ENCODE results near the gene TPM2. TPM values are rescaled to one million over a fixed set of nuclear protein-coding genes. Genes with fewer than 3 reads are reported as not detected.
A peak's percentile ranks its signal among the peaks of the same experiment; 100 is the strongest.

TPM2 gene
- total and polyA plus RNA-seq, 4 donors: 4.2 to 31.4 (median 14.0) TPM

DNA sequence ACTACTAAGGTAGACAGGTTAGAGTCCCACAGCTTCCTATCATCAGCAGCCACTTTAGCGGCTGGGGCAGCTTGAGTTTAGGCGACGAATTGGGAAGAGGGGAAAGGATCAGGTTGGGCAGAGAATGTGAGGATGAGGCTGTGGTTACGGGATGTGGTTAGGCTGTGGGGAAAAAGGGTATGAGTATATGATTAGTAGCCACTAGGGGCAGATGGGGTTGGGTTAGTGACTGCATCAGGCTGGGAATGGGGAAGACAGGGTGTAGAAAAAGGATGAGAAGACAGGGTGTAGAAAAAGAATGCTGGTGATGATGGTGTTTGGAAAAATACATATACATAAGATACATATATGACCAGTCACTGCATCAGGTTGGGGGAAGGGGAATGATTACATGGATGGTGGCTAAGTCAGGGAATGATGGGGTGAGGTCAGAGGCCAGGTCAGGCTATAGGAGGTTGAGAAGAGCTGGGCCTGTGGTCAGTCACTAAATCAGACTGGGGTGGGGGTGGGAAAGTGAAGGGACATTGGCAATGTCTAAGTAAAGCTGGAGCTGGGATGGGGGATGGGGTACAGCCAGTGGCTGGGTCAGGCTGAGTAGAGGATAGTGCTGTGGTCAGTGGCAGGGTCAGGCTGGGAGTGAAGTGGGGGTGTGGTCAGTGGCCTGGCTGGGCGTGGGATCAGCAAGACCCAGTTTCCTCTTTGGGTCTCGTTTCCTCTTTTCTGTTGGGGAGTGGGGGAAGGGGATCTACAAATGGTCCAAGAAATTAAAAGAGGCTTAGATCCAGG is 40.2 kb upstream of the TPM2 start:
- no peak for DNase-seq (ENCODE audit: low spot score)

More for the DNA sequence above, 40.2 kb upstream of the TPM2 start:
- no peaks in the 10 kb centered on the region for H3K27me3 ChIP-seq (ENCODE audit: control insufficient read depth in 4 of 4, insufficient read depth in 4 of 4, low read length in 3 of 4)
- no peaks in the 10 kb centered on the region for H3K9me3 ChIP-seq (ENCODE audit: control insufficient read depth in 4 of 4, low read length in 3 of 4)
- peaks cover 2 to 8% (median 6%) of the 10 kb centered on the region in 4 donors for H3K36me3 ChIP-seq (ENCODE audit: control insufficient read depth in 4 of 4, insufficient read depth in 3 of 4, low read depth in 1 of 4, low read length in 3 of 4)
- TF ChIP-seq, protein P1, sequence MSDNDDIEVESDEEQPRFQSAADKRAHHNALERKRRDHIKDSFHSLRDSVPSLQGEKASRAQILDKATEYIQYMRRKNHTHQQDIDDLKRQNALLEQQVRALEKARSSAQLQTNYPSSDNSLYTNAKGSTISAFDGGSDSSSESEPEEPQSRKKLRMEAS (IDR thresholded peaks at IDR 0.05): no peak
- TF ChIP-seq SP1 (IDR thresholded peaks at IDR 0.05): peak; percentile 19
- TF ChIP-seq TAF1 (conservative IDR thresholded peaks at IDR 0.05): no peak
- peak; percentile 27 to 62 for TF ChIP-seq RAD21 (IDR thresholded peaks at IDR 0.05)
- TF ChIP-seq YY1 (IDR thresholded peaks at IDR 0.05): no peak
- TF ChIP-seq EGR1 (IDR thresholded peaks at IDR 0.05; ENCODE audit: low read depth in 2 of 2): no peak
- TF ChIP-seq GABPA (IDR thresholded peaks at IDR 0.05 in 1 of 2, conservative IDR thresholded peaks at IDR 0.05 in 1 of 2): no peak
- no peak for TF ChIP-seq FOXA2 (IDR thresholded peaks at IDR 0.05)
- TF ChIP-seq HNF4G (IDR thresholded peaks at IDR 0.05): no peak
- TF ChIP-seq NR2F2 (IDR thresholded peaks at IDR 0.05): no peak
- no peak for TF ChIP-seq FOXA1 (IDR thresholded peaks at IDR 0.05)
- no peak for TF ChIP-seq HNF4A (conservative IDR thresholded peaks at IDR 0.05)
- peak; percentile 13 to 54 for TF ChIP-seq RXRA (IDR thresholded peaks at IDR 0.05)
- TF ChIP-seq JUND (IDR thresholded peaks at IDR 0.05): no peak
- TF ChIP-seq, protein P2, sequence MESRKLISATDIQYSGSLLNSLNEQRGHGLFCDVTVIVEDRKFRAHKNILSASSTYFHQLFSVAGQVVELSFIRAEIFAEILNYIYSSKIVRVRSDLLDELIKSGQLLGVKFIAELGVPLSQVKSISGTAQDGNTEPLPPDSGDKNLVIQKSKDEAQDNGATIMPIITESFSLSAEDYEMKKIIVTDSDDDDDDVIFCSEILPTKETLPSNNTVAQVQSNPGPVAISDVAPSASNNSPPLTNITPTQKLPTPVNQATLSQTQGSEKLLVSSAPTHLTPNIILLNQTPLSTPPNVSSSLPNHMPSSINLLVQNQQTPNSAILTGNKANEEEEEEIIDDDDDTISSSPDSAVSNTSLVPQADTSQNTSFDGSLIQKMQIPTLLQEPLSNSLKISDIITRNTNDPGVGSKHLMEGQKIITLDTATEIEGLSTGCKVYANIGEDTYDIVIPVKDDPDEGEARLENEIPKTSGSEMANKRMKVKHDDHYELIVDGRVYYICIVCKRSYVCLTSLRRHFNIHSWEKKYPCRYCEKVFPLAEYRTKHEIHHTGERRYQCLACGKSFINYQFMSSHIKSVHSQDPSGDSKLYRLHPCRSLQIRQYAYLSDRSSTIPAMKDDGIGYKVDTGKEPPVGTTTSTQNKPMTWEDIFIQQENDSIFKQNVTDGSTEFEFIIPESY (IDR thresholded peaks at IDR 0.05): no peak
- TF ChIP-seq, protein P3, sequence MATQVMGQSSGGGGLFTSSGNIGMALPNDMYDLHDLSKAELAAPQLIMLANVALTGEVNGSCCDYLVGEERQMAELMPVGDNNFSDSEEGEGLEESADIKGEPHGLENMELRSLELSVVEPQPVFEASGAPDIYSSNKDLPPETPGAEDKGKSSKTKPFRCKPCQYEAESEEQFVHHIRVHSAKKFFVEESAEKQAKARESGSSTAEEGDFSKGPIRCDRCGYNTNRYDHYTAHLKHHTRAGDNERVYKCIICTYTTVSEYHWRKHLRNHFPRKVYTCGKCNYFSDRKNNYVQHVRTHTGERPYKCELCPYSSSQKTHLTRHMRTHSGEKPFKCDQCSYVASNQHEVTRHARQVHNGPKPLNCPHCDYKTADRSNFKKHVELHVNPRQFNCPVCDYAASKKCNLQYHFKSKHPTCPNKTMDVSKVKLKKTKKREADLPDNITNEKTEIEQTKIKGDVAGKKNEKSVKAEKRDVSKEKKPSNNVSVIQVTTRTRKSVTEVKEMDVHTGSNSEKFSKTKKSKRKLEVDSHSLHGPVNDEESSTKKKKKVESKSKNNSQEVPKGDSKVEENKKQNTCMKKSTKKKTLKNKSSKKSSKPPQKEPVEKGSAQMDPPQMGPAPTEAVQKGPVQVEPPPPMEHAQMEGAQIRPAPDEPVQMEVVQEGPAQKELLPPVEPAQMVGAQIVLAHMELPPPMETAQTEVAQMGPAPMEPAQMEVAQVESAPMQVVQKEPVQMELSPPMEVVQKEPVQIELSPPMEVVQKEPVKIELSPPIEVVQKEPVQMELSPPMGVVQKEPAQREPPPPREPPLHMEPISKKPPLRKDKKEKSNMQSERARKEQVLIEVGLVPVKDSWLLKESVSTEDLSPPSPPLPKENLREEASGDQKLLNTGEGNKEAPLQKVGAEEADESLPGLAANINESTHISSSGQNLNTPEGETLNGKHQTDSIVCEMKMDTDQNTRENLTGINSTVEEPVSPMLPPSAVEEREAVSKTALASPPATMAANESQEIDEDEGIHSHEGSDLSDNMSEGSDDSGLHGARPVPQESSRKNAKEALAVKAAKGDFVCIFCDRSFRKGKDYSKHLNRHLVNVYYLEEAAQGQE (IDR thresholded peaks at IDR 0.05): no peak
- TF ChIP-seq, protein P4, sequence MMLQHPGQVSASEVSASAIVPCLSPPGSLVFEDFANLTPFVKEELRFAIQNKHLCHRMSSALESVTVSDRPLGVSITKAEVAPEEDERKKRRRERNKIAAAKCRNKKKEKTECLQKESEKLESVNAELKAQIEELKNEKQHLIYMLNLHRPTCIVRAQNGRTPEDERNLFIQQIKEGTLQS (IDR thresholded peaks at IDR 0.05): no peak
- TF ChIP-seq, protein P5, sequence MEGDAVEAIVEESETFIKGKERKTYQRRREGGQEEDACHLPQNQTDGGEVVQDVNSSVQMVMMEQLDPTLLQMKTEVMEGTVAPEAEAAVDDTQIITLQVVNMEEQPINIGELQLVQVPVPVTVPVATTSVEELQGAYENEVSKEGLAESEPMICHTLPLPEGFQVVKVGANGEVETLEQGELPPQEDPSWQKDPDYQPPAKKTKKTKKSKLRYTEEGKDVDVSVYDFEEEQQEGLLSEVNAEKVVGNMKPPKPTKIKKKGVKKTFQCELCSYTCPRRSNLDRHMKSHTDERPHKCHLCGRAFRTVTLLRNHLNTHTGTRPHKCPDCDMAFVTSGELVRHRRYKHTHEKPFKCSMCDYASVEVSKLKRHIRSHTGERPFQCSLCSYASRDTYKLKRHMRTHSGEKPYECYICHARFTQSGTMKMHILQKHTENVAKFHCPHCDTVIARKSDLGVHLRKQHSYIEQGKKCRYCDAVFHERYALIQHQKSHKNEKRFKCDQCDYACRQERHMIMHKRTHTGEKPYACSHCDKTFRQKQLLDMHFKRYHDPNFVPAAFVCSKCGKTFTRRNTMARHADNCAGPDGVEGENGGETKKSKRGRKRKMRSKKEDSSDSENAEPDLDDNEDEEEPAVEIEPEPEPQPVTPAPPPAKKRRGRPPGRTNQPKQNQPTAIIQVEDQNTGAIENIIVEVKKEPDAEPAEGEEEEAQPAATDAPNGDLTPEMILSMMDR (IDR thresholded peaks at IDR 0.05; ENCODE audit: low read depth, low read length, missing input control): peak; percentile 34
- H3K4me3 ChIP-seq (ENCODE audit: low read depth in 1 of 3, low read length in 3 of 3): peak overlapping the region; percentile 75 to 91 (median 85)
- WGBS: 56% methylated on average over 6 of the region's 6 CpGs
- peaks cover 21 to 64% (median 56%) of the 10 kb centered on the region in 4 donors for H3K4me1 ChIP-seq (ENCODE audit: control insufficient read depth in 4 of 4, insufficient read depth in 4 of 4, low read length in 3 of 4)
- H3K9ac ChIP-seq (ENCODE audit: low read depth in 1 of 2, low read length in 2 of 2): peak overlapping the region in 1 of 2 donors; percentile 47
- H3K27ac ChIP-seq (ENCODE audit: low read depth in 1 of 2, low read length in 2 of 2): peak overlapping the region; percentile 95 to 98
